GM18907 (cell line): ENCODE results near the gene ADAMTS13.
"Not testable (repeated sequence)": the region's sequence is repeated elsewhere in the genome, so short reads cannot be mapped to it uniquely, and the experiment has no call there.

Experiments used
- ATAC-seq: cut with Tn5 transposase; IDR thresholded peaks from one replicate; pipeline ENCODE4 v1.9.1; 2021; ENCODE audit warnings: mild to moderate bottlenecking, moderate library complexity; ENCODE audit not compliant: unreplicated experiment

ADAMTS13 gene

DNA sequence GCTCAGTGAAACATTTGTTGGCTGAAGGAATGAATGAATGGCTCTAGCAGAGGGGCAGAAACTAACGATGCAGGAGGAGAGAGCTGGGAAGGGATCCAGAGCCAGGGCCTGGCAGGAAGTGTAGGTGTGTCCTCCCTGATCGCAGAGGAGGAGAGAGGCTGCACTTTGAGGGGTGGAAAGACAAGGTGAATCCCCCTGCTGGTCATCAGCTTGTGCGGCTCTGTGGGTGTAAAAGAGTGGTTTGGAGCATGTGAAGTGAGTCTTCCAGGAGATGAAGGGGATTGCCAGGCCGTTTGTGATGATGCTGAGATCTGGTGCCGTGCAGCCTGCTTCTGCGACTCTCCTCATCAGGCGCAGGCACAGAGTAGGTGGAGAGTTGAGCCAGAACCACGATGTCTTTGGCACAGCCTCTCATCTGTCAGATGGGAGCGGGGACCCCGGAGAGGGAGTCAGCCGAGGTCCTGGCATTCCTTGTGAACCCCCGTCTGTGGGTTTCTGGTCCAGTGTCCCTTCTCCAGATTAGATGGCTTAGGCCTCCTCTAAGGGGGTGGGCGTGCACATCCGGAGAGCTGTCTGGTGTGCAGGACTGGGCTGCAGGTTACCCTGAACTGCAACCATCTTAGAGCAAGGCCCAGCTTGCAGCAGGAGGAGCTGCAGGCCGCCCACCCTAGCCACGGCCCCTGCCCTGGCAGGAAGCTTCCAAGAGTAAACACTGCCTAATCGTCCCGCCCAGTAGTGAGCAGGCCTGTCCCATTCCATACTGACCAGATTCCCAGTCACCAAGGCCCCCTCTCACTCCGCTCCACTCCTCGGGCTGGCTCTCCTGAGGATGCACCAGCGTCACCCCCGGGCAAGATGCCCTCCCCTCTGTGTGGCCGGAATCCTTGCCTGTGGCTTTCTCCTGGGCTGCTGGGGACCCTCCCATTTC is at the start of gene ADAMTS13:
ADAMTS13 (plus strand) TSS at position 753 of the 928 bp plus-strand sequence; CDS start at position 830, 77 bp downstream.
- ATAC-seq = peak; percentile 37

DNA sequence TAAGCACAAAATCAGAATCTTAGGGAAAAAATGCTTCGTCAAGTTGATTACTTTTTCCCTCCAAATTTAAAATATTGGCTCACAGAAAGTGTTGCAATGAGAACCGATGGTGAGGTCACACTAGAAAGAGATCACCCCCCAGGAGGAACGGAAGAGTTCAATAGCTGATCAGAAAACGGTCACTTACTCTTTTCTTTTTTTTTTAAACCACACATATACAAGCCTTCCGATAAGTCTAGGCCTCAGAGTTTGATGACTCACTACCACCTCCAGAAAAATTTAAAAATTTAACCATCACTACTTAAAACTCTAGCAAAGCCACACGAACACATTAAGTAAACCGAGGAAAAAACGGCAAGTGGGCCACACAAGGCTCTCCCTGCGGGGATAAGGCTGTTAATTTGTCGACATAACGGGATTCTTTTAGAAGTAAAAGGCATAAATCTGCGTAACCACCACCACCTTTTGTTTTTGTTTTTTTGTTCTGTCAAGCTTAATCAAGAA is 47.5 kb upstream of the ADAMTS13 start:
- no peak for ATAC-seq

GRCh38 chr9:133375116-133375723 is 46.9 kb upstream of the ADAMTS13 start:
- peak; percentile 16 for ATAC-seq

DNA sequence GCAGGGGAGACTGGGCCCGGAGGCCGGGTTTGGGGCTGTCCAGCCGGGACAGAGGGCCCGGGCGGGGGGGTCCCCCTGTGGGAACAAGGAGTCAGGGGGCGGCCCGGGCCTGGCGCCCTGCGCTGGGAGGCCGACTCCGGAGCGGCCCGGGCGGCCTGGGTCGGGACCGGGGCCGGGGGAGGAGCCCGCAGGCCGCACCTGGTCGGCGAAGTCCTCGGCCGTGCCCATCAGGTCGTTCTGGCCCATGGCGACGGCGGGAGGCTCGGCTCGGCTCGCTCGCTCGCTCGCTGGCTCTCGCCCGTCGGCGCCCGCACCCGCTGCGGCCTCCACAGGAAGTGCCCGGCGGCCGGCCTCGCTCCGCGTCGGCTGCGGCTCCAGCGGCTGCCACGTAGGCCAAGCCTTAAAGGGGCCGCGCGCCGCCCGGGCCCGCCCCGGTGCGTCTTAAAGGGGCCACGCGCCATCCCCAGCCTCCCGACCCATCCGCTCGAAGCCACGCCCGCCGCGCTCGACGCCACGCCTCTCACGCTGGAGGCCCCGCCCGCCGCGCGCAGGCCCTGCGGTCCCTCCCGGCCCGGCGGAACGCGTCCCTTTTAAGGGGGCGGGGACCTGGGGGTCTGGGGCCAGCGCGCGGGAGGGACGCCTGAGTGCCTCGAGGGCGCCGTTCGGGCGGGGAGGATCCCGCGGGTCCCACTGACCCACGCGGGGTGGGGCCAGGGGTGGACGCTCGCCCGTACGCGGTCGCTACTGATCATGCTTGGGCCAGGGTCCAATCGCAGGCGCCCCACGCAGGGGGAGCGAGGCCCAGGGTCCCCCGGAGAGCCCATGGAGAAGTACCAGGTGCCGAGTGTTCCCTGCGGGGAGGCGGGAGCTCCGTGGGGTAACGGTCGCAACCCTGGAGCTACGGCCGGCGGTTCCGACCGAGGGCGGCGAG is 46.2 kb upstream of the ADAMTS13 start, which contains the start of the genes STKLD1 and SURF4:
STKLD1 (plus strand) TSS at position 643 of the 931 bp plus-strand sequence; CDS start at position 751, 108 bp downstream.
SURF4 (minus strand) TSS at position 337 of the 931 bp plus-strand sequence; CDS start at position 246, 91 bp downstream.
- ATAC-seq = peak; percentile 85

DNA sequence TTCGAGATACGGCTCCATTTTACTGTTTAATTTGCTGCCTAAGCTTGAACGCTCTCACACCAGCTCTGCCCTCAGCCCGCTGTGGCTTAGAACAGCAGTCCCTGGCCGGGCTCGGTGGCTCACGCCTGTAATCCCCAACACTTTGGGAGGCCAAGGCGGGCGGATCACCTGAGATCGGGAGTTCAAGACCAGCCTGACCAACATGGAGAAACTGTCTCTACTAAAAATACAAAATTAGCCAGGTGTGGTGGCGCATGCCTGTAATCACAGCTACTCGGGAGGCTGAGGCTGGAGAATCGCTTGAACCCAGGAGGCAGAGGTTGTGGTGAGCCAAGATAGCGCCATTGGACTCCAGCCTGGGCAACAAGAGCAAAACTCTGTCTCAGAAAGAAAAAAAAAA is 44.9 kb upstream of the ADAMTS13 start:
- ATAC-seq = not testable (repeated sequence)

GRCh38 chr9:133377721-133378216 is 44.4 kb upstream of the ADAMTS13 start:
- ATAC-seq = no peak

GRCh38 chr9:133378408-133378962 is 43.7 kb upstream of the ADAMTS13 start:
- no peak for ATAC-seq

GRCh38 chr9:133379153-133380086 is 42.7 kb upstream of the ADAMTS13 start:
- no peak for ATAC-seq

DNA sequence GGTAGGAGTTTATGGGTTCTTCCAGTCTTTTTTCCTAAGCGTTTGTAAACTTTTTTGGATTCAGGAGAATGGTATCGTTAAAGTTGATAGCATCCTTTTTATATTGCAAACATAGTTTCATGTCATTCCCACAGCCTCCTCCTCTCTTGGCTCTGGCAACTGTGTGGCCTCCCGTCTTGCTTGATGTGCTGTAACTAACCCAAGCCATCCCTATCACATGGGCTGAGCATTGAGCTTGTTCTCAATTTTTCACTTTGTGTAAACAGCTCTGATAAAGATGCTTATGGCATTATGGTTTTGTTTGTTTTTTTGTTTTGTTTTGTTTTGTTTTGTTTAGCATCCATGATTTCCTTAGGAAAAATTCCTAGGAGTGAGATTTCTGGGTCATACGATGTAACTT is 41.4 kb upstream of the ADAMTS13 start:
- no peak for ATAC-seq

DNA sequence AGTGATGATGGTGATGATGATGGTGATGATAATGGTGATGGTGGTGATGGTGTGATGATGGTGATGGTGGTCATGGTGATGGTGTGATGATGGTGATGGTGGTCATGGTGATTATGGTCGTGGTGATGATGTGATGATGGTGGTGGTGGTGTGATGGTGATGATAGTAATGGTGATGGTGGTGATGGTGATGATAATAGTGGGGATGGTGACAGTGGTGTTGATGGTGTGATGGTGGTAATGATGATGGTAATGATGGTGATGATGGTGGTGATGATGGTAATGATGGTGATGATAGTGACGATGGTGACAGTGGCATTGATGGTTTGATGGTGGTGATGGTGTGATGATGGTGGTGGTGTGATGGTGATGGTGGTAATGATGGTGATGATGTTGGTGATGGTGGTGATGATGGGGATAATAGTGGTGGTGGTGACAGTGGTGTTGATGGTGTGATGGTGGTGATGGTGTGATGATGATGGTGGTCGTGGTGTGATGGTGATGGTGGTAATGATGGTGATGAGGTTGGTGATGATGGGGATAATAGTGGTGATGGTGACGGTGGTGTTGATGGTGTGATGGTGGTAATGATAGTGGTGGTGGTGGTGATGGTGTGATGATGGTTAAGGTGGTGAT is 39.5 kb upstream of the ADAMTS13 start:
- ATAC-seq = no peak

DNA sequence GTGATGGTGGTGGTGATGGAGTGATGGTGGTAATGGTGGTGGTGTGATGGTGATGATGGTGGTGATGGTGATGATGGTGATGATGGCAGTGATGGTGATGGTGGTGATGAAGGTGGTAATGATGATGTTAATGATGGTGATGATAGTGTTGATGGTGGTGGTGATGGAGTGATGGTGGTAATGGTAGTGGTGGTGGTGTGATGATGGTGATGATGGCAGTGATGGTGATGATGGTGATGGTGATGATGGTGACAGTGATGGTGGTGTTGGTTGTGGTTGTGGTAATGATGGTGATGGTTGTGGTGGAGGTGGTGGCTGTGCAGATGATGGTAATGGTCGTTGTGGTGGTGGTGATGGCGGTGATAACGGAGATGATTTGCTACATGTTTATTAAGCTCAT is 38.7 kb upstream of the ADAMTS13 start:
- no peak for ATAC-seq

- ATAC-seq = no peak
Measured at GRCh38 chr9:133384736-133385321, 37.3 kb upstream of the ADAMTS13 start.

DNA sequence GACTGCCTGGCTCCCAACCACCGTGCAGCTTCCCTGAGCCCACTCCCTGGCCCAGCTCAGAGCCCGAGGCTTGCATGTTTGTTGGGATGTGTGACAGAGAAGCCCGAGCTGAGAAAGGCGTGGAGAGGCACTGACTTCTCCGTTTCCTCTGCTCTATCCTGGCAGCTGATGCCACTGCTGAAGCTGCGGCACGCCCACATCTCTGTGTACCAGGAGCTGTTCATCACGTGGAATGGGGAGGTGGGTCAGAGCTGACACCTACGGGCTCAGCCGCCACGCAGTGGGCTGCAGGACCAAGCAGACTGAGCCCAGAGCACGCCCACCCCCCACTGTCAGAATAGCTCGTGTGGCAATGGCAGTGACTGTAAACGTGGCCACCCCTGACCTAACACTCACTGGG is 36.7 kb upstream of the ADAMTS13 start:
- ATAC-seq = no peak

- no peak for ATAC-seq
Measured at GRCh38 chr9:133386338-133386737, 35.8 kb upstream of the ADAMTS13 start.

GRCh38 chr9:133387680-133388079 is 34.5 kb upstream of the ADAMTS13 start:
- ATAC-seq = no peak

DNA sequence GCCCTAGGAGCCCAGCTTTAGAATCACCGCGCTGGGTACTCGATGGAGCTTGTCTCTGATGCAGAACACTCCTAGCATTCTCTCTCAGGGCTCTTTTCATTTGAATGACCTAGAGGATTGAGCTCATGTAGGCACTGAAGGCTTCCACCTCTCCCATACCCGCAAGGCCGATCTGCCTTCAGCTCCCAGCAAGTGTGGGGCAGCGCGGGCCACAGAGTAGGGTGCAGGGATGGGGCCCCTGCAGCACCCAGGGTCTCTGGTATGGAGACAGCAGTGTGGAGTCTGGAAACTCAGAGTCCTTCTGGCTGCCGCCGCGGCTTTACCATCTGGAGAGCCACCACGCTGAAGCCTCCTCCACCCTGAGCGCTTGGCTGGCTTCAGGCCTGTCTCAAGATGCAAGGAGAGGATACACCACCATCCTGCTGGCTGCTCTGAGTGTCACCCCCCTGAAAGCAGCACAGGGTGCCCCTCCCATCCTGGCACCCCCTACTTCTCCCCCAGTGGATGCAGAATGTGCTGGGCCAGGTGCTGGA is 33.1 kb upstream of the ADAMTS13 start:
- no peak for ATAC-seq

DNA sequence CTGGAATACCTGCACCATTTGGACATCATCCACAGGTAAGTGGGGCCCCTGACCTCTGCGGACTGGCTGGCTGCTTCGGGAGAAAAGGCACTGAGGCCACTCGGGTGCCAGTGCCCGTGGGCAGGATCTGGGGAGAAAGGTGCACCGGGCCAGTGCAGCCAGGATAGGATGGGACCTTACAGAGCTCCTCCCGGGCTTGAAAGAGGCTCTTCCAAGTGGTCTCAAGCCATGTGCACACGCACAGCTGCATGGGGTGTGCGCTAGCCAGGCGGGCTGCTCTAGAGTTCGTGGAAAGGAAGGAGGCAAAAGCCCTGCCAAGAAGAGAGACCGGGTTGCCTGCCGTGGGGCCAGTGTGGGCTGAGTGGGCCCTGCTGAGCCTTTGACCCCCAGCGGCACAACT is 32.6 kb upstream of the ADAMTS13 start:
- ATAC-seq = no peak

DNA sequence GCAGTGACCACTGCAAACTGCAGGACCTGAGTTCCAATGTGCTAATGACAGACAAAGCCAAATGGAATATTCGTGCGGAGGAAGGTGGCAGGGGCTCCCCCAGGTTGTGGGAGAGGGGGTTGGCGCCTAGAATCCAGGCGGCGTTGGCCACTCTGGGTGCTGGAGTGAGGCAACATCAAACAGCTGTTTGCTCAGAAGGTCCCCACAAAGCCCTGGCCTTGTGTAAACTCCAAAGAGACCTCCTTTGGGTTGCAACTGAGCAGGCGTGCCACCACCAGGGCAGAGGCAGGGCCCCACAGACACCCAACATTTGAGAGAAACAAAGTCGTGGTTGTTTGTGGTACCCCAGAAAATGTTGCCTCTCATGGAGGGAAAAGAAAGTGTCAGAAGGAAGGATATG is 31.5 kb upstream of the ADAMTS13 start:
- ATAC-seq = no peak
